ENCODE results near the gene MTCL1. TPM values are rescaled to one million over a fixed set of nuclear protein-coding genes. Genes with fewer than 3 reads are reported as not detected.

The MTCL1 gene
- total RNA-seq, 1 experiment from 2014 or later = 297 TPM

- DNase-seq = no peak
- no peak overlapping the region for H3K27ac Mint-ChIP-seq (ENCODE audit: unreplicated experiment)
- CTCF ChIA-PET = no interaction called here
- peaks cover 19% of the 10 kb centered on the region for H3K4me1 Mint-ChIP-seq (ENCODE audit: low read depth, unreplicated experiment)
- no peak for TF ChIP-seq CTCF (IDR thresholded peaks at IDR 0.05; ENCODE audit: unreplicated experiment)
- BruUV-seq (replicated peaks) = no TSS peak
- peaks cover 71% of the 10 kb centered on the region for H3K36me3 Mint-ChIP-seq (ENCODE audit: insufficient read depth, unreplicated experiment)
- no peaks in the 10 kb centered on the region for H3K9me3 Mint-ChIP-seq (ENCODE audit: low read depth, unreplicated experiment)
- no peaks in the 10 kb centered on the region for H3K27me3 Mint-ChIP-seq (ENCODE audit: unreplicated experiment)
- no peak overlapping the region for H3K4me3 Mint-ChIP-seq (ENCODE audit: low read depth, unreplicated experiment)
- intact Hi-C loops (cut with micrococcal nuclease; ENCODE audit: unreplicated experiment) = no loop called here
Measured at GRCh38 chr18:8816220-8816619, 110.9 kb downstream of the MTCL1 start.

- TF ChIP-seq CTCF (IDR thresholded peaks at IDR 0.05; ENCODE audit: unreplicated experiment) = no peak
- H3K4me3 Mint-ChIP-seq (ENCODE audit: low read depth, unreplicated experiment) = no peak overlapping the region
- H3K27me3 Mint-ChIP-seq (ENCODE audit: unreplicated experiment) = no peaks in the 10 kb centered on the region
- no peak overlapping the region for H3K27ac Mint-ChIP-seq (ENCODE audit: unreplicated experiment)
- BruUV-seq (replicated peaks) = no TSS peak
- CTCF ChIA-PET = interaction anchor here (0.6 kb wide), 1 partner anchor 9 kb away, joined by 5 read pairs; no protein-coding TSS in a partner anchor
- H3K4me1 Mint-ChIP-seq (ENCODE audit: low read depth, unreplicated experiment) = peaks cover 20% of the 10 kb centered on the region
- H3K36me3 Mint-ChIP-seq (ENCODE audit: insufficient read depth, unreplicated experiment) = peaks cover 76% of the 10 kb centered on the region
- intact Hi-C loops (cut with micrococcal nuclease; ENCODE audit: unreplicated experiment) = no loop called here
- no peaks in the 10 kb centered on the region for H3K9me3 Mint-ChIP-seq (ENCODE audit: low read depth, unreplicated experiment)
- DNase-seq = no peak
Measured at GRCh38 chr18:8816816-8817215, 111.5 kb downstream of the MTCL1 start.

- intact Hi-C loops (cut with micrococcal nuclease; ENCODE audit: unreplicated experiment) = no loop called here
- no peak for TF ChIP-seq CTCF (IDR thresholded peaks at IDR 0.05; ENCODE audit: unreplicated experiment)
- H3K4me1 Mint-ChIP-seq (ENCODE audit: low read depth, unreplicated experiment) = peaks cover 8% of the 10 kb centered on the region
- no peak overlapping the region for H3K4me3 Mint-ChIP-seq (ENCODE audit: low read depth, unreplicated experiment)
- peaks cover 83% of the 10 kb centered on the region for H3K36me3 Mint-ChIP-seq (ENCODE audit: insufficient read depth, unreplicated experiment)
- no peak for DNase-seq
- H3K27me3 Mint-ChIP-seq (ENCODE audit: unreplicated experiment) = no peaks in the 10 kb centered on the region
- no peaks in the 10 kb centered on the region for H3K9me3 Mint-ChIP-seq (ENCODE audit: low read depth, unreplicated experiment)
- no peak overlapping the region for H3K27ac Mint-ChIP-seq (ENCODE audit: unreplicated experiment)
- CTCF ChIA-PET = no interaction called here
- BruUV-seq (replicated peaks) = no TSS peak
Measured at GRCh38 chr18:8818982-8819381, 113.6 kb downstream of the MTCL1 start.

GRCh38 chr18:8820396-8821082, 115.2 kb downstream of the MTCL1 start:
- Mint-ChIP-seq H3K36me3 (ENCODE audit: insufficient read depth, unreplicated experiment) (peaks cover 98% of the 10 kb centered on the region), H3K9me3 (ENCODE audit: low read depth, unreplicated experiment) (no peaks in the 10 kb centered on the region), H3K4me1 (ENCODE audit: low read depth, unreplicated experiment) (peaks cover 8% of the 10 kb centered on the region), H3K4me3 (ENCODE audit: low read depth, unreplicated experiment) (no peak overlapping the region), H3K27me3 (ENCODE audit: unreplicated experiment) (no peaks in the 10 kb centered on the region), H3K27ac (ENCODE audit: unreplicated experiment) (no peak overlapping the region)
- BruUV-seq (replicated peaks) = no TSS peak
- TF ChIP-seq CTCF (IDR thresholded peaks at IDR 0.05; ENCODE audit: unreplicated experiment) = no peak
- DNase-seq = no peak
- CTCF ChIA-PET = no interaction called here
- intact Hi-C loops (cut with micrococcal nuclease; ENCODE audit: unreplicated experiment) = no loop called here

Data from Calu3 (cell line).